NT2/D1 (cell line): ENCODE measurements around the gene TBK1.

Experiments used
- SUZ12 ChIP-seq: IDR thresholded peaks from 2 replicates; pipeline ENCODE4 v1.6.1; 2011; ENCODE audit not compliant: insufficient read length, insufficient read depth; ENCODE audit errors: extremely low read depth
- YY1 ChIP-seq: IDR thresholded peaks from 2 replicates; pipeline ENCODE4 v1.6.1; 2011; ENCODE audit not compliant: insufficient read length, insufficient read depth
- ZNF274 ChIP-seq: IDR thresholded peaks from 2 replicates; pipeline ENCODE4 v1.6.1; 2011; ENCODE audit warnings: mild to moderate bottlenecking, low read depth, low read length

GRCh38 chr12:64526859-64527258 lies 74.9 kb downstream of the TBK1 start:
- TF ChIP-seq ZNF274 (no peak), SUZ12 (no peak), YY1 (no peak)
